Gastrocnemius medialis (tissue), 4 donors: ENCODE results near the gene RNF144A.

Experiments used
- CTCF ChIP-seq, 5 experiments: fragments of 450-650 bp in 3 of 5; fragments of 200-600 bp in 2 of 5; sonication (generic) in 2 of 5; IDR thresholded peaks in 4 of 5; conservative IDR thresholded peaks in 1 of 5; 1 replicate in 4 of 5; 2 replicates in 1 of 5; pipeline ENCODE4 v1.5.1; 2016 to 2019; ENCODE audit warnings: antibody characterized with exemption in 5 of 5, mild to moderate bottlenecking in 3 of 5, moderate library complexity in 3 of 5
- POLR2A ChIP-seq, 2 donors: fragments of 450-650 bp; IDR thresholded peaks; one replicate each; pipeline ENCODE4 v1.6.1; 2017; ENCODE audit warnings: antibody characterized with exemption in 2 of 2, mild to moderate bottlenecking in 2 of 2, moderate library complexity in 2 of 2

- TF ChIP-seq CTCF (IDR thresholded peaks at IDR 0.05 in 4 of 5, conservative IDR thresholded peaks at IDR 0.05 in 1 of 5) (no peak), POLR2A (IDR thresholded peaks at IDR 0.05) (no peak)
These were observed 28.5 kb upstream of the RNF144A start for GRCh38 chr2:6888724-6889123.
